ENCODE measurements around the gene TIMM10B.
A peak's percentile ranks its signal among the peaks of the same experiment; 100 is the strongest.

The TIMM10B gene

DNA sequence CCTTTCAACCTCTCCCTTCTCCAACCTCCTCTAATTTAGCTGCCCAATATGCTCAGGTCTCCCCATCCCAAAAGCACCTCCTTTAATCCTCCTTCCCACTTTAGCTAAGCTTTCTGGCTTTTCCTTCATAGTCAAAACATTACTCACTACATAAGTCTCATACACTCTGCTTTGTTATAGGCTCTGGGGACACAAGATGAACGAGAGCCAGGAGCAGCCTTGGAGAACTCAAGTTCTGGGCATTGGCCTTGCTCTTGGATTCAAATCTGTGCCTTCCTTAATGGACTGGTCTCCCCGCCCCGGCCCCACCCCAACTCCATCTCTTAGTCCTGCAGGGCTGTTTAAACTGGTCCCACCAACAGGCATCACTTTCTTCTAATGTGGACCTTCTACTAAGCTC lies 29.1 kb upstream of the TIMM10B start:
- no peak for TF ChIP-seq EGR1 (IDR thresholded peaks at IDR 0.05)
- no peak for TF ChIP-seq CREB1 (IDR thresholded peaks at IDR 0.05; ENCODE audit: low read depth)
- no peak for TF ChIP-seq FOXM1 (IDR thresholded peaks at IDR 0.05; ENCODE audit: borderline replicate concordance, low read depth)
- TF ChIP-seq ZBTB7A (IDR thresholded peaks at IDR 0.05; ENCODE audit: low read depth): no peak
- TF ChIP-seq NFIC (IDR thresholded peaks at IDR 0.05): no peak
- TF ChIP-seq, protein P1, sequence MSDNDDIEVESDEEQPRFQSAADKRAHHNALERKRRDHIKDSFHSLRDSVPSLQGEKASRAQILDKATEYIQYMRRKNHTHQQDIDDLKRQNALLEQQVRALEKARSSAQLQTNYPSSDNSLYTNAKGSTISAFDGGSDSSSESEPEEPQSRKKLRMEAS (IDR thresholded peaks at IDR 0.05): no peak

DNA sequence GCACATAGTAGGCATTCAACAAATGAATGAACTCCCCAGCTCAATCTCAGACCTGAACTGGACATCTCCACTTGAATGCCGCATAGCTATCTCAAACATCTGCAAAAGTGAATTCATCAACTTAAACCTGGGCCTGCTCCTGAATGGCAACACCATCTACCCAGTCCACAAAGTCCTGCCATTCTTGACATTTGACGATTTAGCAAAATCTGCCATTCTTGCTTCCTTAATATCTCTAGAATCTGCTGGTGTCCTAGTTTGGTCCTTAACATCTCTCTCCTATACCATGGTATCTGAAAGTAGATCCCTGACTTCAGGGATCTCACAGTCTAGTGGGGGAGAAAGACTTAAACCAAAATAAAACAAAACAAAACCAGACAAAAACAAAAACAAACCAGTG lies 28.1 kb upstream of the TIMM10B start:
- no peak for TF ChIP-seq USF1 (IDR thresholded peaks at IDR 0.05)
- TF ChIP-seq TAF1 (IDR thresholded peaks at IDR 0.05; ENCODE audit: low read depth): no peak
- TF ChIP-seq ZBTB7A (IDR thresholded peaks at IDR 0.05; ENCODE audit: low read depth): no peak
- TF ChIP-seq YY1 (IDR thresholded peaks at IDR 0.05; ENCODE audit: low read depth): no peak
- no peak for TF ChIP-seq CREB1 (IDR thresholded peaks at IDR 0.05; ENCODE audit: low read depth)
- TF ChIP-seq TEAD4 (IDR thresholded peaks at IDR 0.05): no peak

DNA sequence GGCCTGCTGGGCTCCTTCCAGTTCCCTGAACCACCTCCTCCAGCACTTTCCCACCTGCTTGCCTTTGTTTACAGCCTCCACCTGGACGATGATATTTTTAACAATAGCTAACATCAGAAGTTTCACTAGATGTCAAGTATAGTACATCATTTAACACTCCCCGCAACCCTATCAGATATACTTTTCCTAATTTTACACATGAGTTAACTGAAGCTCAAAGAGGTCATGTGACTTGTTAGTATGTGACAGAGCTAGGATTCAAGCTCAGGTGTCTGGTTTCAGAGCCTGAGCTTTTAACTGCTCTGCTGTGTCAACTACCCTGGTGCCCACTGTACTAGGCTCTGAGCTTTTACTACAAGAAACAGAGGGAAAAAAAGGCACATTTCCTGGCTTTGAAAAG lies 26.2 kb upstream of the TIMM10B start:
- TF ChIP-seq ZBTB7A (IDR thresholded peaks at IDR 0.05; ENCODE audit: low read depth) (no peak), USF1 (IDR thresholded peaks at IDR 0.05) (peak; percentile 36; the same call in 1 of the 2 replicates)

DNA sequence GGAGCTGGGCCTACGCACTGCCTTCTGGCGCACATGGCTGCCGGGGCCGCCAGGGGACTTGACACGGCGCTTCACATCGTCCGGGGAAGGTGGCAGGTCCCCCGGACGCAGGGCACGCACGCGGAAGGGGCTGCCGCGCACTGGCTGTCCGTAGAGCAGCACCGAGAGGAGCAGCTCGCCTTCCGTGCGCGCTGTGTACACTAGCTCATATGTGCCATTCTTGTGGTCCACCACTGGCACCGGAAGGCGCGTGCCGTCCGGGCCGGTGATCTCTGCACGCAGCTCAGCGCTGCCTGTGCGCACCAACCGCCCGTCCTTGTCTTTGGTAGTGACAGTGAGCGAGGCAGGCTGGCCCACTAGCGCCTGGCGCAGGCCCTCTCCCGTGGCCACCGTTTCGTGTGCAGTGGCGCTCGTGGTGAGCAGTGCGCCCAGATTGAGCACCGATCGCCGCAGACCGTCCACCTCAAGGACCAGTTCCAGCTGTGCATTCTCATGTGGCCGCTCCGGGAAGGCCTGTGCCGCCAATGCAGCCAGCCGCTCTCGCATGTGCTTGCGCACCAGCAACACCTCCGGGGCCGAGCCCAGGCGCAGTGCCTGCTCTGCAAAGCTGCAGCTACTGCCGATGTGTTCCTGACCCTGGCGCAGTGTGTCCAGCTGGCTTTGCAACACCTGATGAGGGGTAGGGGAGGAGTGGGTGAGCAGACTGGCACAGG lies 24.8 kb upstream of the TIMM10B start:
- TF ChIP-seq EGR1 (IDR thresholded peaks at IDR 0.05): no peak
- TF ChIP-seq TEAD4 (IDR thresholded peaks at IDR 0.05): no peak
- TF ChIP-seq YY1 (IDR thresholded peaks at IDR 0.05; ENCODE audit: low read depth): no peak
- TF ChIP-seq USF1 (IDR thresholded peaks at IDR 0.05): no peak
- TF ChIP-seq TAF1 (IDR thresholded peaks at IDR 0.05; ENCODE audit: low read depth): no peak
- TF ChIP-seq TCF12 (IDR thresholded peaks at IDR 0.05; ENCODE audit: low read depth): no peak
- TF ChIP-seq, protein P1 (IDR thresholded peaks at IDR 0.05): no peak
- TF ChIP-seq EP300 (IDR thresholded peaks at IDR 0.05; ENCODE audit: borderline replicate concordance): no peak
- TF ChIP-seq NFIC (IDR thresholded peaks at IDR 0.05): no peak
- TF ChIP-seq CEBPB (IDR thresholded peaks at IDR 0.05): no peak
- TF ChIP-seq RAD21 (IDR thresholded peaks at IDR 0.05; ENCODE audit: low read depth): no peak
- no peak for TF ChIP-seq CREB1 (IDR thresholded peaks at IDR 0.05; ENCODE audit: low read depth)
- no peak for TF ChIP-seq FOXM1 (IDR thresholded peaks at IDR 0.05; ENCODE audit: borderline replicate concordance, low read depth)
- TF ChIP-seq, protein P2, sequence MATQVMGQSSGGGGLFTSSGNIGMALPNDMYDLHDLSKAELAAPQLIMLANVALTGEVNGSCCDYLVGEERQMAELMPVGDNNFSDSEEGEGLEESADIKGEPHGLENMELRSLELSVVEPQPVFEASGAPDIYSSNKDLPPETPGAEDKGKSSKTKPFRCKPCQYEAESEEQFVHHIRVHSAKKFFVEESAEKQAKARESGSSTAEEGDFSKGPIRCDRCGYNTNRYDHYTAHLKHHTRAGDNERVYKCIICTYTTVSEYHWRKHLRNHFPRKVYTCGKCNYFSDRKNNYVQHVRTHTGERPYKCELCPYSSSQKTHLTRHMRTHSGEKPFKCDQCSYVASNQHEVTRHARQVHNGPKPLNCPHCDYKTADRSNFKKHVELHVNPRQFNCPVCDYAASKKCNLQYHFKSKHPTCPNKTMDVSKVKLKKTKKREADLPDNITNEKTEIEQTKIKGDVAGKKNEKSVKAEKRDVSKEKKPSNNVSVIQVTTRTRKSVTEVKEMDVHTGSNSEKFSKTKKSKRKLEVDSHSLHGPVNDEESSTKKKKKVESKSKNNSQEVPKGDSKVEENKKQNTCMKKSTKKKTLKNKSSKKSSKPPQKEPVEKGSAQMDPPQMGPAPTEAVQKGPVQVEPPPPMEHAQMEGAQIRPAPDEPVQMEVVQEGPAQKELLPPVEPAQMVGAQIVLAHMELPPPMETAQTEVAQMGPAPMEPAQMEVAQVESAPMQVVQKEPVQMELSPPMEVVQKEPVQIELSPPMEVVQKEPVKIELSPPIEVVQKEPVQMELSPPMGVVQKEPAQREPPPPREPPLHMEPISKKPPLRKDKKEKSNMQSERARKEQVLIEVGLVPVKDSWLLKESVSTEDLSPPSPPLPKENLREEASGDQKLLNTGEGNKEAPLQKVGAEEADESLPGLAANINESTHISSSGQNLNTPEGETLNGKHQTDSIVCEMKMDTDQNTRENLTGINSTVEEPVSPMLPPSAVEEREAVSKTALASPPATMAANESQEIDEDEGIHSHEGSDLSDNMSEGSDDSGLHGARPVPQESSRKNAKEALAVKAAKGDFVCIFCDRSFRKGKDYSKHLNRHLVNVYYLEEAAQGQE (IDR thresholded peaks at IDR 0.05; ENCODE audit: low read depth): no peak
- TF ChIP-seq ZBTB7A (IDR thresholded peaks at IDR 0.05; ENCODE audit: low read depth): no peak

DNA sequence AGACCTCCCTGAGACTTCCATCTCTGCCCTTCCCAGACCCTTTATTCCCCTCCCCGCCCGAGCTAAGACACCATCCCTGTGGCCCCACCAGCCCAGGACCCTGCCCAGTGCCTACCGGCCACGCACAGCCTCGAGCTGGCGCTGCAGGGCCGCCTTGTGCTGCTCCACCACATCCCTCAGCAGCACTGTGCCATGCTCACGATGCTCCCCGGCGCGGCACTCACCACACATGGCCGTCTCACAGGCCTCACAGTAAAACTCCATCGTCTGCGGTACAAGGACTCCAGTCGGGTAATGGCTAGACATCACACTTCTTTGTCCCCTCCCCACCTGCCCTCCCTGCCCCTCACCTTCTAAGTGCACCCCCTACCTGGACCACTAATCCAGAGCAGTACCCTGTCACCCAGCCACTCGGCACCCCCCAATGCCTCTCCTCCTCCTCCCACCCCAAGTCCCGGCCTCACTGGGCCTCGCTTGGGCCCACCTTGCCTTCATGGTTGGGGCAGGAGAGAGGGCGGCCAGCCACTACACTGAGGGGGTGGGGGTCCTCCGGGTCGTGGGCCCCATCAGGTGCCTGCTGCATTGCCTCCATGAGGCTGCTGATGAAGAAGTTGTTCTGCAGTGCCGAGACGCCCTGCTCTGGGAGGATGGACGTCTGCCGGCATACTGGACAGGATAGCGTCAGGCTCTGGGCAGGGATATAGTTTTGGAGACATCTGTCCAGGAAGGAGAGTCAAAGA lies 23.6 kb upstream of the TIMM10B start:
- no peak for TF ChIP-seq TEAD4 (IDR thresholded peaks at IDR 0.05)
- TF ChIP-seq, protein P2 (IDR thresholded peaks at IDR 0.05; ENCODE audit: low read depth): no peak
- TF ChIP-seq CEBPB (IDR thresholded peaks at IDR 0.05): no peak
- no peak for TF ChIP-seq NFIC (IDR thresholded peaks at IDR 0.05)
- TF ChIP-seq, protein P1 (IDR thresholded peaks at IDR 0.05): no peak
- no peak for TF ChIP-seq USF1 (IDR thresholded peaks at IDR 0.05)
- no peak for TF ChIP-seq EGR1 (IDR thresholded peaks at IDR 0.05)
- TF ChIP-seq TAF1 (IDR thresholded peaks at IDR 0.05; ENCODE audit: low read depth): no peak
- no peak for TF ChIP-seq CREB1 (IDR thresholded peaks at IDR 0.05; ENCODE audit: low read depth)
- TF ChIP-seq YY1 (IDR thresholded peaks at IDR 0.05; ENCODE audit: low read depth): no peak
- TF ChIP-seq EP300 (IDR thresholded peaks at IDR 0.05; ENCODE audit: borderline replicate concordance): no peak
- TF ChIP-seq ZBTB7A (IDR thresholded peaks at IDR 0.05; ENCODE audit: low read depth): no peak
- TF ChIP-seq RAD21 (IDR thresholded peaks at IDR 0.05; ENCODE audit: low read depth): no peak

Measured in Ishikawa (cell line).